HepG2 (cell line): ENCODE results near the gene NLRC4. TPM values are rescaled to one million over a fixed set of nuclear protein-coding genes. Genes with fewer than 3 reads are reported as not detected.

Experiments used
- ATF1 ChIP-seq: IDR thresholded peaks from 2 replicates; pipeline ENCODE4 v1.6.1; 2016; ENCODE audit warnings: mild to moderate bottlenecking, control low read depth
- BORCS8-MEF2B ChIP-seq: sonication (generic); formaldehyde crosslinking; IDR thresholded peaks from 2 replicates; pipeline ENCODE4 v1.8.0; 2022; ENCODE audit warnings: mild to moderate bottlenecking, missing genetic modification reagents
- MYNN ChIP-seq: sonication (generic); formaldehyde crosslinking; IDR thresholded peaks from 2 replicates; pipeline ENCODE4 v1.4.0; 2020; ENCODE audit warnings: mild to moderate bottlenecking, low read depth, missing genetic modification reagents
- PHF5A ChIP-seq: IDR thresholded peaks from one replicate; pipeline ENCODE4 v1.6.1; 2018; ENCODE audit warnings: low read depth, missing genetic modification reagents; ENCODE audit not compliant: unreplicated experiment
- PRMT3 ChIP-seq: sonication (generic); formaldehyde crosslinking; IDR thresholded peaks from 2 replicates; pipeline ENCODE4 v1.8.1; 2022; ENCODE audit warnings: low read depth, mild to moderate bottlenecking, moderate library complexity, missing genetic modification reagents, borderline replicate concordance
- RELA ChIP-seq: sonication (generic); formaldehyde crosslinking; IDR thresholded peaks from 2 replicates; pipeline ENCODE4 v1.4.0; 2020; ENCODE audit warnings: missing genetic modification reagents
- TGIF2 ChIP-seq: IDR thresholded peaks from 2 replicates; pipeline ENCODE4 v1.6.1; 2016; ENCODE audit warnings: control low read depth, missing compliant biosample characterization
- ZNF136 ChIP-seq: sonication (generic); formaldehyde crosslinking; IDR thresholded peaks from 2 replicates; pipeline ENCODE4 v1.8.1; 2022; ENCODE audit warnings: low read depth, mild to moderate bottlenecking, moderate library complexity, missing genetic modification reagents
- ZNF564 ChIP-seq: sonication (generic); formaldehyde crosslinking; IDR thresholded peaks from 2 replicates; pipeline ENCODE4 v1.8.1; 2023; ENCODE audit warnings: mild to moderate bottlenecking, missing genetic modification reagents
- ZSCAN9 ChIP-seq: IDR thresholded peaks from 2 replicates; pipeline ENCODE4 v1.6.1; 2016; ENCODE audit warnings: borderline replicate concordance
- polyA plus RNA-seq, 8 experiments: library from polyadenylated mRNA; depleted of rRNA in 3 of 8; stranded (reverse) in 7 of 8; unstranded in 1 of 8; fragments of >200 nt; fragmentation: Illumina TruSeq in 4 of 8; extraction: Trizol in 4 of 8; gene quantifications; 2 replicates each; pipeline versions ENCODE4 v1.2.1 to v1.2.3, GENCODE V29; 2011 to 2016; ENCODE audit warnings: low read depth in 4 of 8, missing spikeins in 1 of 8, mixed read lengths in 1 of 8; ENCODE audit not compliant: insufficient read depth in 1 of 8
- total RNA-seq, 5 experiments: library from RNA; depleted of rRNA; stranded (reverse); fragments of >200 nt; fragmentation: Illumina TruSeq; extraction: Trizol; gene quantifications; 2 replicates each; pipeline ENCODE4 v1.2.3, GENCODE V29; 2016; ENCODE audit warnings: low read depth in 1 of 5
- TF ChIP-seq, protein P1 (sequence below): sonication (generic); formaldehyde crosslinking; IDR thresholded peaks from 2 replicates; pipeline ENCODE4 v1.4.0; 2020; ENCODE audit warnings: mild to moderate bottlenecking, missing genetic modification reagents, borderline replicate concordance
- TF ChIP-seq, protein P2 (sequence below): sonication (generic); formaldehyde crosslinking; IDR thresholded peaks from 2 replicates; pipeline ENCODE4 v1.5.0; 2020; ENCODE audit warnings: mild to moderate bottlenecking, missing genetic modification reagents
- TF ChIP-seq, protein P3 (sequence below): sonication (generic); formaldehyde crosslinking; IDR thresholded peaks from 2 replicates; pipeline ENCODE4 v1.5.0; 2020; ENCODE audit warnings: missing genetic modification reagents
- TF ChIP-seq, protein P4 (sequence below): sonication (generic); formaldehyde crosslinking; conservative IDR thresholded peaks from 2 replicates; pipeline ENCODE4 v1.4.0; 2020; ENCODE audit warnings: missing genetic modification reagents
- TF ChIP-seq, protein P5 (sequence below): sonication (generic); formaldehyde crosslinking; IDR thresholded peaks from 2 replicates; pipeline ENCODE4 v1.5.1; 2020; ENCODE audit warnings: missing genetic modification reagents, mild to moderate bottlenecking, borderline replicate concordance

The NLRC4 gene
- total and polyA plus RNA-seq, 2 of the 13 experiments (the other 11 are each of a cell fraction or from before 2014, with no cell fraction given), result 0.15 to 0.29 TPM

DNA sequence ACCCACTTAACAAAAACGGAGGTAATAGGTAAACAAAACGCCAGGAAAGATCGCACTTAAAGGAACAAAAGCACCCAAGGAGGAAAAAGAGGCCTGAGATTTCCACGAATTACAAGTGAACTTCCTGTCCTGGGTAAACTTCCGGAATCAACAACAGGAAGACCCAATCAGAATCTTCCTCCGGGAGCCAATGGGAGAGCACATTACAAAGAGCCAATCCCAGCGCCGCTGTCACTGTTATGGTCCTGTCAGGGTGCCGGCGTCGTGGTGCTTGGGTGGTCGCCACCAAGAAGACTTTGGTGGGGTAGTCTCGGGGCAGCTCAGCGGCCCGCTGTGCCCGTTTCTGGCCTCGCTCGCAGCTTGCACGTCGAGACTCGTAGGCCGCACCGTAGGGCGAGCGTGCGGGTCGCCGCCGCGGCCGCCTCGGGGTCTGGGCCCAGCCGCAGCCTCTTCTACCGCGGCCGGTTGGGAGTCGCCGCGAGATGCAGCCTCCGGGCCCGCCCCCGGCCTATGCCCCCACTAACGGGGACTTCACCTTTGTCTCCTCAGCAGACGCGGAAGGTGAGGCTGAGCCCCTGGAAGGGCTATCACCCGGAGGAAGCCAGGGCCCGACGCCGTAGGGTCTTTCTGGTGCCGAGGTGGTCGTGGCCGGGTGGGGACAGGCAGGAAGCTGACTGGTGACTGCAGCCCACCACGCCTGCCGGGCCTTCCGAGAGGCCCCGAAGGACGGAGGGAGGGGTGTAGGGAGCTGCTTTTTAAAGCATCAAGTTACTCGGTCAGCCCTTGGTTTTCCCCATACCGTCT is 13.2 kb upstream of the NLRC4 start, which contains the start of gene YIPF4 (continued):
- TF ChIP-seq, protein P1, sequence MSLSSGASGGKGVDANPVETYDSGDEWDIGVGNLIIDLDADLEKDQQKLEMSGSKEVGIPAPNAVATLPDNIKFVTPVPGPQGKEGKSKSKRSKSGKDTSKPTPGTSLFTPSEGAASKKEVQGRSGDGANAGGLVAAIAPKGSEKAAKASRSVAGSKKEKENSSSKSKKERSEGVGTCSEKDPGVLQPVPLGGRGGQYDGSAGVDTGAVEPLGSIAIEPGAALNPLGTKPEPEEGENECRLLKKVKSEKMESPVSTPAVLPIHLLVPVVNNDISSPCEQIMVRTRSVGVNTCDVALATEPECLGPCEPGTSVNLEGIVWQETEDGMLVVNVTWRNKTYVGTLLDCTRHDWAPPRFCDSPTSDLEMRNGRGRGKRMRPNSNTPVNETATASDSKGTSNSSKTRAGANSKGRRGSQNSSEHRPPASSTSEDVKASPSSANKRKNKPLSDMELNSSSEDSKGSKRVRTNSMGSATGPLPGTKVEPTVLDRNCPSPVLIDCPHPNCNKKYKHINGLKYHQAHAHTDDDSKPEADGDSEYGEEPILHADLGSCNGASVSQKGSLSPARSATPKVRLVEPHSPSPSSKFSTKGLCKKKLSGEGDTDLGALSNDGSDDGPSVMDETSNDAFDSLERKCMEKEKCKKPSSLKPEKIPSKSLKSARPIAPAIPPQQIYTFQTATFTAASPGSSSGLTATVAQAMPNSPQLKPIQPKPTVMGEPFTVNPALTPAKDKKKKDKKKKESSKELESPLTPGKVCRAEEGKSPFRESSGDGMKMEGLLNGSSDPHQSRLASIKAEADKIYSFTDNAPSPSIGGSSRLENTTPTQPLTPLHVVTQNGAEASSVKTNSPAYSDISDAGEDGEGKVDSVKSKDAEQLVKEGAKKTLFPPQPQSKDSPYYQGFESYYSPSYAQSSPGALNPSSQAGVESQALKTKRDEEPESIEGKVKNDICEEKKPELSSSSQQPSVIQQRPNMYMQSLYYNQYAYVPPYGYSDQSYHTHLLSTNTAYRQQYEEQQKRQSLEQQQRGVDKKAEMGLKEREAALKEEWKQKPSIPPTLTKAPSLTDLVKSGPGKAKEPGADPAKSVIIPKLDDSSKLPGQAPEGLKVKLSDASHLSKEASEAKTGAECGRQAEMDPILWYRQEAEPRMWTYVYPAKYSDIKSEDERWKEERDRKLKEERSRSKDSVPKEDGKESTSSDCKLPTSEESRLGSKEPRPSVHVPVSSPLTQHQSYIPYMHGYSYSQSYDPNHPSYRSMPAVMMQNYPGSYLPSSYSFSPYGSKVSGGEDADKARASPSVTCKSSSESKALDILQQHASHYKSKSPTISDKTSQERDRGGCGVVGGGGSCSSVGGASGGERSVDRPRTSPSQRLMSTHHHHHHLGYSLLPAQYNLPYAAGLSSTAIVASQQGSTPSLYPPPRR (CRISPR knock-in tag), result no peak
- no peak for TF ChIP-seq ZNF136 (CRISPR knock-in tag)
- TF ChIP-seq, protein P2, sequence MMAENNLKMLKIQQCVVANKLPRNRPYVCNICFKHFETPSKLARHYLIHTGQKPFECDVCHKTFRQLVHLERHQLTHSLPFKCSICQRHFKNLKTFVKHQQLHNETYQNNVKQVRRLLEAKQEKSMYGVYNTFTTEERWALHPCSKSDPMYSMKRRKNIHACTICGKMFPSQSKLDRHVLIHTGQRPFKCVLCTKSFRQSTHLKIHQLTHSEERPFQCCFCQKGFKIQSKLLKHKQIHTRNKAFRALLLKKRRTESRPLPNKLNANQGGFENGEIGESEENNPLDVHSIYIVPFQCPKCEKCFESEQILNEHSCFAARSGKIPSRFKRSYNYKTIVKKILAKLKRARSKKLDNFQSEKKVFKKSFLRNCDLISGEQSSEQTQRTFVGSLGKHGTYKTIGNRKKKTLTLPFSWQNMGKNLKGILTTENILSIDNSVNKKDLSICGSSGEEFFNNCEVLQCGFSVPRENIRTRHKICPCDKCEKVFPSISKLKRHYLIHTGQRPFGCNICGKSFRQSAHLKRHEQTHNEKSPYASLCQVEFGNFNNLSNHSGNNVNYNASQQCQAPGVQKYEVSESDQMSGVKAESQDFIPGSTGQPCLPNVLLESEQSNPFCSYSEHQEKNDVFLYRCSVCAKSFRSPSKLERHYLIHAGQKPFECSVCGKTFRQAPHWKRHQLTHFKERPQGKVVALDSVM (CRISPR knock-in tag), result peak; percentile 79
- TF ChIP-seq, protein P3, sequence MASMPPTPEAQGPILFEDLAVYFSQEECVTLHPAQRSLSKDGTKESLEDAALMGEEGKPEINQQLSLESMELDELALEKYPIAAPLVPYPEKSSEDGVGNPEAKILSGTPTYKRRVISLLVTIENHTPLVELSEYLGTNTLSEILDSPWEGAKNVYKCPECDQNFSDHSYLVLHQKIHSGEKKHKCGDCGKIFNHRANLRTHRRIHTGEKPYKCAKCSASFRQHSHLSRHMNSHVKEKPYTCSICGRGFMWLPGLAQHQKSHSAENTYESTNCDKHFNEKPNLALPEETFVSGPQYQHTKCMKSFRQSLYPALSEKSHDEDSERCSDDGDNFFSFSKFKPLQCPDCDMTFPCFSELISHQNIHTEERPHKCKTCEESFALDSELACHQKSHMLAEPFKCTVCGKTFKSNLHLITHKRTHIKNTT (CRISPR knock-in tag), result peak; percentile 59; the same call in 1 of the 2 replicates
- TF ChIP-seq RELA (CRISPR knock-in tag), result peak; percentile 90; the same call in 1 of the 2 replicates
- TF ChIP-seq, protein P4, sequence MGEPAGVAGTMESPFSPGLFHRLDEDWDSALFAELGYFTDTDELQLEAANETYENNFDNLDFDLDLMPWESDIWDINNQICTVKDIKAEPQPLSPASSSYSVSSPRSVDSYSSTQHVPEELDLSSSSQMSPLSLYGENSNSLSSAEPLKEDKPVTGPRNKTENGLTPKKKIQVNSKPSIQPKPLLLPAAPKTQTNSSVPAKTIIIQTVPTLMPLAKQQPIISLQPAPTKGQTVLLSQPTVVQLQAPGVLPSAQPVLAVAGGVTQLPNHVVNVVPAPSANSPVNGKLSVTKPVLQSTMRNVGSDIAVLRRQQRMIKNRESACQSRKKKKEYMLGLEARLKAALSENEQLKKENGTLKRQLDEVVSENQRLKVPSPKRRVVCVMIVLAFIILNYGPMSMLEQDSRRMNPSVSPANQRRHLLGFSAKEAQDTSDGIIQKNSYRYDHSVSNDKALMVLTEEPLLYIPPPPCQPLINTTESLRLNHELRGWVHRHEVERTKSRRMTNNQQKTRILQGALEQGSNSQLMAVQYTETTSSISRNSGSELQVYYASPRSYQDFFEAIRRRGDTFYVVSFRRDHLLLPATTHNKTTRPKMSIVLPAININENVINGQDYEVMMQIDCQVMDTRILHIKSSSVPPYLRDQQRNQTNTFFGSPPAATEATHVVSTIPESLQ (CRISPR knock-in tag), result peak; percentile 29; the same call in 1 of the 2 replicates
- no peak; the same call in none of the 2 replicates for TF ChIP-seq BORCS8-MEF2B (CRISPR knock-in tag)
- TF ChIP-seq MYNN (CRISPR knock-in tag), result peak; percentile 93; the same call in 1 of the 2 replicates
- TF ChIP-seq TGIF2 (CRISPR knock-in tag), result peak; percentile 98
- peak; percentile 89 for TF ChIP-seq ZSCAN9 (CRISPR knock-in tag)
- TF ChIP-seq, protein P5, sequence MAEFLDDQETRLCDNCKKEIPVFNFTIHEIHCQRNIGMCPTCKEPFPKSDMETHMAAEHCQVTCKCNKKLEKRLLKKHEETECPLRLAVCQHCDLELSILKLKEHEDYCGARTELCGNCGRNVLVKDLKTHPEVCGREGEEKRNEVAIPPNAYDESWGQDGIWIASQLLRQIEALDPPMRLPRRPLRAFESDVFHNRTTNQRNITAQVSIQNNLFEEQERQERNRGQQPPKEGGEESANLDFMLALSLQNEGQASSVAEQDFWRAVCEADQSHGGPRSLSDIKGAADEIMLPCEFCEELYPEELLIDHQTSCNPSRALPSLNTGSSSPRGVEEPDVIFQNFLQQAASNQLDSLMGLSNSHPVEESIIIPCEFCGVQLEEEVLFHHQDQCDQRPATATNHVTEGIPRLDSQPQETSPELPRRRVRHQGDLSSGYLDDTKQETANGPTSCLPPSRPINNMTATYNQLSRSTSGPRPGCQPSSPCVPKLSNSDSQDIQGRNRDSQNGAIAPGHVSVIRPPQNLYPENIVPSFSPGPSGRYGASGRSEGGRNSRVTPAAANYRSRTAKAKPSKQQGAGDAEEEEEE (CRISPR knock-in tag), result peak; percentile 42; the same call in 1 of the 2 replicates
- 0 out of 2 replicates have a peak, but pooled peaks have one; percentile 64 for TF ChIP-seq ZNF564 (CRISPR knock-in tag)
- no peak; the same call in 1 of the 2 replicates for TF ChIP-seq PRMT3 (CRISPR knock-in tag)
- no peak for TF ChIP-seq PHF5A
- TF ChIP-seq ATF1 (CRISPR knock-in tag), result no peak
